ENCODE results near the gene MLF2.

MLF2 gene

GRCh38 chr12:6778217-6778573, 25.3 kb upstream of the MLF2 start:
- DNase-seq (ENCODE audit: low read depth) = no peak

GRCh38 chr12:6777386-6777785, 24.4 kb upstream of the MLF2 start:
- no peak for DNase-seq (ENCODE audit: low read depth)

GRCh38 chr12:6775185-6776174, 22.5 kb upstream of the MLF2 start:
- no peak for DNase-seq (ENCODE audit: low read depth)

GRCh38 chr12:6774499-6775062, 21.6 kb upstream of the MLF2 start:
- no peak for DNase-seq (ENCODE audit: low read depth)

GRCh38 chr12:6773590-6774351, 20.8 kb upstream of the MLF2 start:
- peak; percentile 65 for DNase-seq (ENCODE audit: low read depth)

GRCh38 chr12:6772726-6773589, 20.0 kb upstream of the MLF2 start:
- no peak for DNase-seq (ENCODE audit: low read depth)

DNA sequence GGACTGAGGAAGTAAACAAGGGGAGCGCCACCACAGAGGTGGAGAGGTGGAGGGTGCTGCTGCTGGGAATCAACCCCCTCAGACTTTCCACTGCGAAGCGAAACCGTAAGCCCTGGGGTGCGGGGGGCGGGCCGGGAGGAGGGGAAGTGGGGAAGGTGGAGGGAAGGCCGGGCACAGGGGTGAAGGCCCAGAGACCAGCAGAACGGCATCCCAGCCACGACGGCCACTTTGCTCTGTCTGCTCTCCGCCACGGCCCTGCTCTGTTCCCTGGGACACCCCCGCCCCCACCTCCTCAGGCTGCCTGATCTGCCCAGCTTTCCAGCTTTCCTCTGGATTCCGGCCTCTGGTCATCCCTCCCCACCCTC, 19.4 kb upstream of the MLF2 start, which contains the start of gene LAG3:
Gene LAG3 (plus strand): TSS at position 190 of the 365 bp plus-strand sequence. CDS start 333 bp downstream, outside the sequence.
- DNase-seq (ENCODE audit: low read depth) = peak; percentile 64

- DNase-seq (ENCODE audit: low read depth) = no peak
Observed at GRCh38 chr12:6771509-6772330, 18.8 kb upstream of the MLF2 start.

GRCh38 chr12:6771091-6771495, 18.2 kb upstream of the MLF2 start:
- DNase-seq (ENCODE audit: low read depth) = no peak

DNA sequence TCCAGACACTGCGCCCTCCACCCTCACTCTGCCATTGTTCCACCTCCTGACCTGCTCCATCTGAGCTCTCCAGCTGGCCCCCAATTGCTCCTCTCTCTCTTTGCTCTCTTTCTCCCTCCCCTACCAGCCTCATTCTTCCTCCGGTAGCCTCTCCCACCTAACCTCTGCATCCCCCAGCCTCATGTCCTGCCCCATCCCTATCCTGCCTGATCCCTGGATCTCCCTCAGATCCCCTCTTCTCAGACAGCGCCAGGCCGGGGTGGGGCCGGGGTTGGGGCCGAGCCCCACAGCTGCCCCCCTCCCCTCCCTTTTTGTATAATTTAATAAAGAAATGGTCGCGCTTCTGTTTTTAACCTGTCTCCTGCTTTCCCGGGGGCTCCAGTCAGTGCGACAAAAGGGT, 17.7 kb upstream of the MLF2 start:
- no peak for DNase-seq (ENCODE audit: low read depth)

- no peak for DNase-seq (ENCODE audit: low read depth)
Observed at GRCh38 chr12:6770094-6770493, 17.2 kb upstream of the MLF2 start.

GRCh38 chr12:6769666-6770065, 16.7 kb upstream of the MLF2 start:
- no peak for DNase-seq (ENCODE audit: low read depth)

- no peak for DNase-seq (ENCODE audit: low read depth)
Observed at GRCh38 chr12:6768990-6769389, 16.0 kb upstream of the MLF2 start.

GRCh38 chr12:6768437-6768914, 15.5 kb upstream of the MLF2 start:
- no peak for DNase-seq (ENCODE audit: low read depth)

GRCh38 chr12:6767353-6768319, 14.7 kb upstream of the MLF2 start:
- no peak for DNase-seq (ENCODE audit: low read depth)

GRCh38 chr12:6766651-6767349, 13.9 kb upstream of the MLF2 start:
- peak; percentile 52 for DNase-seq (ENCODE audit: low read depth)

DNA sequence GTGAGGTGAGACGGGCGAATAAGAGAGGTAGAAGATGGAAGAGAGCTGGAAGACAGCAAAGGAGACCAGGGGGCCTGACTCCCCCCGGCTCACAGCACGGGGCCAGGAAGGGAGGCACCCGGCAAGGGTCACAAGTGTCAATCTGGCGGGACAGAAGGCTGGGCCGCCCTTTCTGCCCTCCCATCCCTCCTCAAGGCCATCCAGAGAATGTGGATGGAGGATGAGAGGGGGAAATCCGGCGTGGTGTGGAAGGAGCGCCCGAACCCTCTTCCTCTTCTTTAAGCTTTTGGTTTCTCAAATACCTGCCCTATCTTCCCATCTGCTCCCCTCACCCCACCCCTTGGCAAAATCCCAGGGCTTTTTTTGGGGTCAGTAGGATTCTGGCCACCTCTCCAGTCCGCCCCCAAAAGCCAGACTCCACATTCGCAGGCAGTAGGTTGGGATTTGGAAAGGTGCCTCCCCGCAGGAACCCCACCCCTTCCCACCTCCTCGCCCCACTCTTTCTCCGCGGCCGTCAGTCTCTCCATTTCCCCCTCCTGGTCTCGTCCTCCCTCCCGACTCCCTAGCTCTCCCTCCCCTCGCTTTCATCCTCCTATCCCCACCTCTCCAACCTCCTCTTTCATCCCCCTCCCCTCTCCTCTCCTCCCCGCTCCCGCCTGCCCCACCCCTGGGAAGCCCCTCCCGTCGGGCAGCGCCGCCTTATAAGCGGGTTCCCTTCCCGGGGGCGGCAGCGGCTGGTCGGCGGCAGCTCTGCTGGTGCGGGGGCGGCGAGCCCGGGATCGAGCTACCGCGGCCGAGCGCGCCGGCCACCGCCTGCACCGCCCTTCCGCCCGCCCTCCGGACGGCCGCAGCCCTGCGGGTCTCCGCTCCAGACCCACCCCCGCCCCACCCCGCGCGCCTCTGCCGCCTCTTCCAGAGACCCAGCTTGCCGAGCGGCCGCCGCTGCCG, 13.0 kb upstream of the MLF2 start, which contains the start of gene PTMS:
Gene PTMS (plus strand): TSS at position 730 of the 948 bp plus-strand sequence. CDS start 343 bp downstream, outside the sequence.
- DNase-seq (ENCODE audit: low read depth) = no peak

Data from activated T-cell treated with anti-CD3 and anti-CD28 coated beads for 48 hours (primary cell).